Measurements from ENCODE around the gene FOXB1. TPM values are rescaled to one million over a fixed set of nuclear protein-coding genes. Genes with fewer than 3 reads are reported as not detected.

Gene FOXB1
- total RNA-seq, 1 donor from 2014 or later, result 0.71 TPM

GRCh38 chr15:60000113-60000823 is 3.8 kb upstream of the FOXB1 start:
- DNase-seq (ENCODE audit: low read depth), result no peak
- H3K36me3 ChIP-seq (ENCODE audit: control insufficient read depth, insufficient read depth, low read length), result no peaks in the 10 kb centered on the region
- TF ChIP-seq, protein P1, sequence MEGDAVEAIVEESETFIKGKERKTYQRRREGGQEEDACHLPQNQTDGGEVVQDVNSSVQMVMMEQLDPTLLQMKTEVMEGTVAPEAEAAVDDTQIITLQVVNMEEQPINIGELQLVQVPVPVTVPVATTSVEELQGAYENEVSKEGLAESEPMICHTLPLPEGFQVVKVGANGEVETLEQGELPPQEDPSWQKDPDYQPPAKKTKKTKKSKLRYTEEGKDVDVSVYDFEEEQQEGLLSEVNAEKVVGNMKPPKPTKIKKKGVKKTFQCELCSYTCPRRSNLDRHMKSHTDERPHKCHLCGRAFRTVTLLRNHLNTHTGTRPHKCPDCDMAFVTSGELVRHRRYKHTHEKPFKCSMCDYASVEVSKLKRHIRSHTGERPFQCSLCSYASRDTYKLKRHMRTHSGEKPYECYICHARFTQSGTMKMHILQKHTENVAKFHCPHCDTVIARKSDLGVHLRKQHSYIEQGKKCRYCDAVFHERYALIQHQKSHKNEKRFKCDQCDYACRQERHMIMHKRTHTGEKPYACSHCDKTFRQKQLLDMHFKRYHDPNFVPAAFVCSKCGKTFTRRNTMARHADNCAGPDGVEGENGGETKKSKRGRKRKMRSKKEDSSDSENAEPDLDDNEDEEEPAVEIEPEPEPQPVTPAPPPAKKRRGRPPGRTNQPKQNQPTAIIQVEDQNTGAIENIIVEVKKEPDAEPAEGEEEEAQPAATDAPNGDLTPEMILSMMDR (IDR thresholded peaks at IDR 0.05; ENCODE audit: insufficient read depth, low read length, poor library complexity, severe bottlenecking), result no peak
- peaks cover 95% of the 10 kb centered on the region for H3K27me3 ChIP-seq (ENCODE audit: control insufficient read depth, insufficient read depth, low read length)
- no peak overlapping the region for H3K4me3 ChIP-seq (ENCODE audit: low read depth, low read length)

GRCh38 chr15:60000824-60001609 is 3.1 kb upstream of the FOXB1 start:
- Histone ChIP-seq H3K36me3 (ENCODE audit: control insufficient read depth, insufficient read depth, low read length) (no peaks in the 10 kb centered on the region), H3K27me3 (ENCODE audit: control insufficient read depth, insufficient read depth, low read length) (peaks cover 95% of the 10 kb centered on the region), H3K4me3 (ENCODE audit: low read depth, low read length) (no peak overlapping the region)
- TF ChIP-seq, protein P1 (IDR thresholded peaks at IDR 0.05; ENCODE audit: insufficient read depth, low read length, poor library complexity, severe bottlenecking), result no peak
- no peak for DNase-seq (ENCODE audit: low read depth)

- no peak overlapping the region for H3K4me3 ChIP-seq (ENCODE audit: low read depth, low read length)
- no peaks in the 10 kb centered on the region for H3K36me3 ChIP-seq (ENCODE audit: control insufficient read depth, insufficient read depth, low read length)
- DNase-seq (ENCODE audit: low read depth), result no peak
- TF ChIP-seq, protein P1 (IDR thresholded peaks at IDR 0.05; ENCODE audit: insufficient read depth, low read length, poor library complexity, severe bottlenecking), result no peak
- H3K27me3 ChIP-seq (ENCODE audit: control insufficient read depth, insufficient read depth, low read length), result peaks cover 96% of the 10 kb centered on the region
Measured at GRCh38 chr15:60001610-60002527, 2.2 kb upstream of the FOXB1 start.

DNA sequence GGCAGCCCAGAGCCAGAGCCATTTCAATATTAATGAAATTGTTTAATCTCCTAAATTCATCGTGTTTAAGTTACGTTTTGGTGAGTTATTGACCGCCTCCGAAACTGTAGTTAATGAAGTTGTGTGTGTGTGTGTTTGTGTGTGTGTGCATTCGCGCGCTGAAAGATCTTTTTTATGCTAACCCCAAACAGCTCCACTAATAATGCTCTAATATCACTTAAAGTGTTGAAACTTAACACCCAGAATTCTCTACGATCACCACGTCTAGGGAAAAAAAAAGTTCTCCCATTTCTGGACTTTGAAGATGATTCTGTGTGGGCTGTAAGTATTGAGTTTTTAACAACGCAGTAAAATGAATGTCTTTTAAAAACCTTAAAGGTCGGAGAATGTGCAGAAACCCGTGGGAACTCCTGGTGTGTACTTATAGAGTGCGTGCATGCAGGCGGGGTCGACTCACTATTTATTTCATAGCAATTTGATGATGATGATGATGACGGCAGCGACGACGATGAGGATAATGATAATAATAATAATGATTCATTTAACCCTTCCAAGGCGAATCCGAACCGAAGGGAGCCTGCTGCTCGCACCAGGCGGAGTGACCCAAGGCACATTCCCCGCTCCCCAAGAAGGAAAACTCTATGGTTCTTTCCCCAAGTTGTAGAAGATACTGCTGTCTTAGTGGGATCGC is 1.4 kb upstream of the FOXB1 start:
- no peak for DNase-seq (ENCODE audit: low read depth)
- TF ChIP-seq, protein P1 (IDR thresholded peaks at IDR 0.05; ENCODE audit: insufficient read depth, low read length, poor library complexity, severe bottlenecking), result no peak

GRCh38 chr15:60003243-60004008 is 685 bp upstream of the FOXB1 start:
- DNase-seq (ENCODE audit: low read depth), result no peak
- TF ChIP-seq, protein P1 (IDR thresholded peaks at IDR 0.05; ENCODE audit: insufficient read depth, low read length, poor library complexity, severe bottlenecking), result no peak
- no peak overlapping the region for H3K4me3 ChIP-seq (ENCODE audit: low read depth, low read length)
- no peaks in the 10 kb centered on the region for H3K36me3 ChIP-seq (ENCODE audit: control insufficient read depth, insufficient read depth, low read length)
- peaks cover 89% of the 10 kb centered on the region for H3K27me3 ChIP-seq (ENCODE audit: control insufficient read depth, insufficient read depth, low read length)

More for the DNA sequence above, 1.4 kb upstream of the FOXB1 start:
- peaks cover 92% of the 10 kb centered on the region for H3K27me3 ChIP-seq (ENCODE audit: control insufficient read depth, insufficient read depth, low read length)
- H3K4me3 ChIP-seq (ENCODE audit: low read depth, low read length), result no peak overlapping the region
- H3K36me3 ChIP-seq (ENCODE audit: control insufficient read depth, insufficient read depth, low read length), result no peaks in the 10 kb centered on the region

Data from kidney epithelial cell (primary cell).